ENCODE results near the gene PTPN9.
"Not testable (repeated sequence)": the region's sequence is repeated elsewhere in the genome, so short reads cannot be mapped to it uniquely, and the experiment has no call there.

Gene PTPN9

DNA sequence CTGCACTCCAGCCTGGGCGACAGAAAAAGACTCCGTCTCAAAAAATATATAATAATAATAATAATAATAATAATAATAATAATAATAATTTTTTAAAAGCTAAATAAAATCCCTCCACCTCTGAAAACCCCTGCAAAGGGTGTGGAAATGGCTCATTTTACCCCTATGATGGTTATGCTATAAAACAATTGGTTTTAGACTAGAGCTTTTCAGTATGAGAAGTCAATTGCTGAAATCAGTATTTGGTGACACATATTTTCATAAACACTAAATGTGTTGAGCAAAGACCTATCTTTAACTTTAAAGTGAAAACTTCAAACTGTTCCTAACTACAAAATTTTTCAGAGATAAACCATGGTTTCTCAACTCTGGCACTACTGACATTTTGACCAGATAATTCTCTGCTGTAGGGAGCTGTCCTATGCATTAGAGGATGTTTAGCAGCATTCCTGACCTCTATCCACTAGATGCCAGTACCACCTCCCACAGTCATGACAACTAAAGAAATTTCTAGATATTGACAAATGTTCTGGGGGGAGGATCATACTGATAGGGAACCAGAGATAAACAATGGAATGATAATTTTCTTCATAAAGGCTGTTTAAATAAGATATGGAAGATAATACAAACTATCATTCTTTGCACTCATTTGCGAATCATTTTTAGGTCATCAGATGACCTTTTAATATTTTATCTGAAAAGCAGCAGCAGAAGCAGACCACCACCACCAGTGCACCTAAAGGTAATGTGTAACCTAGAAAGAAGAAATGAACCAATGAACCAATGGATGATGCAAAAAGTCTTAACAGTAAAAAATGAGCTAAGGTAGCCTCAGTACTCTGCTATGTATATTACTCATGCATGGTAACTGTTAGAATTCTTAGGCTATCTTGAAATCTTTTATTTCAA lies 13.8 kb downstream of the PTPN9 start:
- peak; percentile 6 for TF ChIP-seq CTCF (conservative IDR thresholded peaks at IDR 0.05; ENCODE audit: low read depth, low read length)
- no peak overlapping the region for H3K4me3 ChIP-seq (ENCODE audit: low read depth, low read length)
- DNase-seq (ENCODE audit: low read depth): peak; percentile 49

DNA sequence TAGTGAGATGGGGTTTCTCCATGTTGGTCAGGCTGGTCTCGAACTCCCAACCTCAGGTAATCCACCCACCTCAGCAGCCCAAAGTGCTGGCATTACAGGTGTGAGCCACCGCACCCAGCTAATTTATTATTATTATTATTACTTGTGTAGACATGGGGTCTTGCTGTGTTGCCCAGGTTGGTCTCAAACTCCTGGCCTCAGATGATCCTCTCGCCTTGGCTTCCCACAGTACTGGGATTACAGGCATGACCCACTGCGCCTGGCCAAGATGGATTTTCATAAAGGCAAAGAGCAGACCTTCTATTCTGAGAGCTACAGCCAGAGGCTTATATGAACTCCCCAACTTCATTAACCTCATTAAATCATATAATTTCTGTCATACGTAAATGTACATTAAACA lies 17.2 kb downstream of the PTPN9 start:
- no peak for DNase-seq (ENCODE audit: low read depth)
- no peak overlapping the region for H3K4me3 ChIP-seq (ENCODE audit: low read depth, low read length)
- TF ChIP-seq CTCF (conservative IDR thresholded peaks at IDR 0.05; ENCODE audit: low read depth, low read length): no peak

GRCh38 chr15:75559360-75559759 lies 19.8 kb downstream of the PTPN9 start:
- H3K4me3 ChIP-seq (ENCODE audit: low read depth, low read length); DNase-seq (ENCODE audit: low read depth): not testable (repeated sequence)

GRCh38 chr15:75558955-75559354 lies 20.2 kb downstream of the PTPN9 start:
- H3K4me3 ChIP-seq (ENCODE audit: low read depth, low read length); DNase-seq (ENCODE audit: low read depth): not testable (repeated sequence)

DNA sequence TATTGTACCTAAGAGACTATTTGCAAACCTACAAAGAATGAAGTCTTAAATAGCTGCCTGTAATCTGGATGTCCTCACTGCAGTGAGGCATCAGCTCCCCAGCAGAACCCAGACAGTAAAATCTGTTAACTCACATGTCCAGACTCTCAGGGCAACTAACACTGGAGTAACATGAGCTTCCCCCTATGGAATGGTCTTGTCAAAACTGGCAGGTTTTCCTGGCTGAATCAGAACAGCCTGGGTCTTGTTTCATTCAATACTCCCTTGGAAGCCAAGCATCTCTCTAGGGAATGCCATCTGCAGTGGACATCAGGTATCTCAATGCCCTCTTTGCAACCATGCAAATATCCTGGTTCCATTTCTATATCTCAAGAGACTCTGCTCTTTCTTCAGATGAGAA lies 24.4 kb downstream of the PTPN9 start:
- peak; percentile 75 for DNase-seq (ENCODE audit: low read depth)
- no peak for TF ChIP-seq CTCF (conservative IDR thresholded peaks at IDR 0.05; ENCODE audit: low read depth, low read length)
- no peak overlapping the region for H3K4me3 ChIP-seq (ENCODE audit: low read depth, low read length)

GRCh38 chr15:75553659-75554058 lies 25.5 kb downstream of the PTPN9 start:
- H3K4me3 ChIP-seq (ENCODE audit: low read depth, low read length): no peak overlapping the region
- DNase-seq (ENCODE audit: low read depth): no peak
- TF ChIP-seq CTCF (conservative IDR thresholded peaks at IDR 0.05; ENCODE audit: low read depth, low read length): no peak

- DNase-seq (ENCODE audit: low read depth): peak; percentile 46
- no peak overlapping the region for H3K4me3 ChIP-seq (ENCODE audit: low read depth, low read length)
- no peak for TF ChIP-seq CTCF (conservative IDR thresholded peaks at IDR 0.05; ENCODE audit: low read depth, low read length)
Measured at GRCh38 chr15:75551091-75551490, 28.0 kb downstream of the PTPN9 start.

- no peak for TF ChIP-seq CTCF (conservative IDR thresholded peaks at IDR 0.05; ENCODE audit: low read depth, low read length)
- no peak overlapping the region for H3K4me3 ChIP-seq (ENCODE audit: low read depth, low read length)
- no peak for DNase-seq (ENCODE audit: low read depth)
Measured at GRCh38 chr15:75545064-75545463, 34.1 kb downstream of the PTPN9 start.

Measured in choroid plexus epithelial cell (primary cell).